ENCODE measurements around the gene EEF1A2.
"Not testable (repeated sequence)": the region's sequence is repeated elsewhere in the genome, so short reads cannot be mapped to it uniquely, and the experiment has no call there.

The EEF1A2 gene

GRCh38 chr20:63484236-63484635 is 14.6 kb downstream of the EEF1A2 start:
- DNase-seq: no peak

DNA sequence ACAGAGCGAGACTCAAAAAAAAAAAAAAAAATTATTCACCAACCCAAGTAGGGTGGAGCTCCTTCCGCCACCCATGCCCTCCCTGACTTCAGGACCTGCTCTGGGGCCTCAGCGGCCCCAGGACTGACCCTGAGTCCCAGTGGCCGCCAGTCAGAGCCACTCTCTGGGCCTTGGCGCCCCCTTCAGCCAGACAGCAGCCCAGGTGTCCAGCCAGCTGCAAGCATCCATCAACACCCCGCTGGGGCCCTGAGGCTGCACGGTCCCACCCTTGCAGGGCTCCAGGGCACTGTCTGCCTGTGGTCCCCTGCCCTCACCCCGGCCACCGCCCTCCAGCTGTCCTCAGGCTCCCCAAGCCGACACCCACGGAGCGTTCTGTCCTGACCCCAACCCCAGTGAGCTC is 15.0 kb downstream of the EEF1A2 start:
- DNase-seq: no peak

- DNase-seq: no peak
Observed at GRCh38 chr20:63482021-63482587, 16.8 kb downstream of the EEF1A2 start.

DNA sequence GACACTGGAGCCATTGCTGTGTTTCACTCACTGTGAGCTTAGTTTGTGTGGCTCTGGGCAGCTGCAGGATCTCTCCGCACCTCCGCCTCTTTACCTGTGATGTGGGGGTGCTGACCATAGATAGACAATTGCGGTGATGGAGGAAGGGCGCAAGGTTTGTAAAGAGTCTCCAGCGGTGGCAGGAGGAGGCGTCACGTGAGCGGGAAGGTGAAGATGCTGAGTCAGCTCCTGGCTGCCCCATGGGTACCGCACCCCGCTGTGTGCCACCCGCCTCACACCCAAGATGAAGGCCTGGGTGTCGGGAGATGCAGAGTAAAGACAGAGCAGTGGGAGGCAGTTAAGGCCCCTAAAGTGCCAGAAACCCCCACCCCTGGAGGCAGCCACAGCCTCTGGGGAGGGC is 17.4 kb downstream of the EEF1A2 start:
- DNase-seq: no peak

GRCh38 chr20:63479695-63480419 is 19.0 kb downstream of the EEF1A2 start:
- DNase-seq: not testable (repeated sequence)

DNA sequence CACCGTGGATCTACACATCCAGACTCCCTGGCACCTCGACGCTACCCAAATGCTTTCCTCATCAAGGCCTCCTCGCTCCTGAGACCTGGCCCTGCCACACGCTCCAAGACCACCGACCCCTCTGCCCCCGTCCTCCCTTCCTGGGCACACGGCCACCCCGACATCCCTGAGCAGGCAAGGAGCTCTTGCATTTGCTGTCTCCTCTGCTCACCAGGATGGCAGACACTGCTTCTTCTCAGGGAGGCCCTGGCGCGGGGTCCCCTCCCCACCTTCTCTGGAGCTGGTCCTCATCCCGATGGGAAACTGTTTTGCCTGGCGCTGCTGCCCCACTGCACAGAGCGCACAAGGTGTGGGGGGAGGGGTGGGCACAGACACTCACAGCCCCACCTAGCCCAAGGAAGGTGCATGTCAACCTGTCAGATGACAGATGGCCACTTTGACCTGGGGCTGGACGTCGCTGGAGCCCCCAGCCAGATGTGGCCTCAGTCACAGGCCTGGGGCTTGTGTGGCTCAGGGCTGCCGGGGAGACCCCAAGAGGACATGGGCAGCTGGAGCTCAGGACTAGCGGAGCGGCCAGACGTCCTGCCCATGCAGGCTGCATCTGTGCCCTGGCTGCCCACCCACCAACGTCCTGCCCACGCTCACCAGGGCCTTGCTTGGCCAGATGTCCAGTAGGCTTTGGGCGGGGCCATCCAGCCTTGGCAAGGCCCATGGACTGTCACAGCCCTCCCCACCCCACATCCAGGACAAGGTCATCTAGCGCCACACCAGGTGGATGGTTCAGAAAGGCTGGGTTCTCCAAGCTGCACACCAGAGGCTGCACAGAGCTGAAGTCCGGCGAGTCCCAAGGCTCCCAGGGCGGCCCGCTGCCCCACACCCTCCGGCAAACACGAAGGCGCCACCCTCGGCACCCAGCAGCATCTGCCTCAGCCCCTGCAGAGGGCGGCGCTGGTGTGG is 20.3 kb downstream of the EEF1A2 start:
- DNase-seq: no peak

- no peak for DNase-seq
Observed at GRCh38 chr20:63477944-63478343, 20.9 kb downstream of the EEF1A2 start.

GRCh38 chr20:63477061-63477616 is 21.7 kb downstream of the EEF1A2 start:
- no peak for DNase-seq

DNA sequence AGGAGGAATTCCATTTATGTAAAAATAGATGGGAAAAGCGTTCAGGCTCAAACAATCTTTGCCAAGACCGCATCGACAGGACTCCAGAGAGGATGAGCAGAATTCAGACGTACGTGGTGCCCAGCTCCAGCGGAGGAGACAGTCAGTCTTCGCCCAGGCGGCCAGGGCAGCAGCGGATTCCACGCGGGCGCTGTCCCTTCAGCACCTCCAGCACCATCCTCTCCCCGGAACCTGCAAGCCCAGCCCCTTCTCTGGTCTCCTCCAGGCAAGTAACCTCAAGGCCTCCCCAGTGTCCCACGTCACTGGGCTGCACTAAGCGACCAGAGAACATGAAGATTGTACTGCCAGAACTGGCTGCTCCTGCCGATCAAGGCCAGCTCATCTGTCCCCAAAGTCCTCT is 23.7 kb downstream of the EEF1A2 start:
- DNase-seq: peak; percentile 10

DNA sequence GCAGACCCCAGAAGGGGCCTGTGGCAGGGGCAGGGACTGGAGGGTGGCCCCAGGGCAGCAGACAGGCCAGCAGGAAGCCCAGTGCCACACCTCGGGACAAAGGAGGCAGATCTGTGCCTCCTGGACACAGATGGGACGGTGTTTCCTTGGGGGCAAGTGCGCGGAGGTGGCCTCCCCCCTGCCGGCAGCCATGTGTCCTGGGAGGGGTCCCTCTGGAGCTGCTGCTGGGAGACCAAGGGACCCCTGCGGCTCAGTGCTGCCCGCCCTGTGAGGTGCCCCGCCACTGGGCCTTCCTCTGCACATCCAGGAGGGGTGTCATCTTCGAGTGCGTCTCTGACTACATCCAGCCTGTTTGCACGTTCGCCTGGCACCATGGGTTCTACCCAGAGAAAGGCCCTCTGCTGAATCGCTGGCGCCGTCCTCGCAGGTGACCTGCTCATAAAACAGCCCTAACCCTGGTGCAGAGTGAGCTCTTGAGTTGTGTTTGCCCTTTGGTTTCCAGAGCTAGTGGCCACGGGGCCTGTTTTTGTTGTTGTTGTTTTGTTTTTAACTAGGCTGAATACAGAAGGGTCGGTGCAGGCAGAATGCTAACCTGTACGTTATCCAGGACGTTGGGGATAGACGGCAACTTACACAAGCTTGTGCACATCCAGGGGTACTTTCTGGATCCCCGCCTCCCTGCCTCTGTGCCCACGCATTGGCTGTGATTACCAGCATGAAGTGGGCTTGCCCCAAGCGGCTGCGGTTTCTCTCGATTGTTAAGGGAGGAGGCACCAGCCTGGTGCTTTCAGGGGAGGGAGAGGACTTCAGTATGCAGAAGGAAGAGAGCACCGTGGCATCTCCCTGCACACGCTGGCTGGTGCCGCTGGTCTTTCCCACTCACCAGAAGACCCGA is 25.1 kb downstream of the EEF1A2 start:
- DNase-seq: no peak

GRCh38 chr20:63472862-63473390 is 26.0 kb downstream of the EEF1A2 start:
- DNase-seq: no peak

- DNase-seq: no peak
Observed at GRCh38 chr20:63471981-63472831, 26.7 kb downstream of the EEF1A2 start, which contains the start of gene KCNQ2. KCNQ2 (minus strand) TSS chr20:63472655; CDS start chr20:63472463, 192 bp downstream.

DNA sequence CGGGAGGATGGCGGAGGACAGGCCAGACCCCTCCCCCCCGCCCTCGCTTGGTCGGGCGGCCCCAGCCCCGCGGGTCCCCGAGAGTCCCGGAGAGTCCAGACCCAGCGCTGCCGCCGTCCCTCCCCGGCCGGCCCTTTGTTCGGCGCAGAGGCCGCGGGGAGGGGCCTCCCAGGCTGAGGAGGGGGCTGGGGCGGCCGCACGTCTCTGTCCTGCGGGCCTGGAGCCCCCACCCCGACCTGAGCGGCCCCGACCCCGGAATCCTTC is 27.2 kb downstream of the EEF1A2 start:
- no peak for DNase-seq

DNA sequence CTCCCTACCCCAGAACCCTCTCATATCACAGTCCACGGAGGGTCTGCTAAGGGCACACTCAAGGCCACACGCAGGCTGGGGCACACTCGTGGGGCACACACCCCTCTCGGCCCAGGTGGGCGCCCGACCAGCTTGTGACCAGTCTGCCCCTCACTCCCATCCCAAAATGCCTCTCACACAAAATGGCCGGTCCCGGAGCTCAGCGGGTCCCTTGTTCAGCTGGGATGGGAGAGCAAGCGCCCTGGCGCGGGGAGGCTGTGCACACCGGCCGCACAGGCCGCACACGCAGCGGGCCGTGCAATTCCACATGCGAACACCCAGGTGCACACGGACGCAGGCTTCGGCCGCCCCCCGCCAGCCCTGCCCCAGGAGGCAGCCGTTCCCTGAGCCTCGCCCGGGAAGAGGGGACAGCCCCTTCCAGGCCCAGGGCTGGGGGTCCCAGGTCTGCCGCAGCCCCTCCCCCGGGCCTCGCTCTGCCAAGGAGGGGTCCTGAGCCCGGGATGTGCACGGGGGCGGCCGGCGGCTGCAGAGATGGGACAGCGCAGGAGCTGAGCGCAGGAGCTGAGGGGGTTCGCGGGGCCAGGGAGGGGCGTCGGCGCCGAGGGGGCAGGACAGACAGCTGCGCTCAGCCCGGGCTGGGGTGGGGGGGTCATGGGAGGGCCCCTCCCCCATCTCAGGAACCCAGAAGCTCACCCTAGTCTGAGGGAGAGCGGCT is 27.7 kb downstream of the EEF1A2 start:
- no peak for DNase-seq

- DNase-seq: no peak
Observed at GRCh38 chr20:63470410-63470809, 28.5 kb downstream of the EEF1A2 start.

GRCh38 chr20:63469713-63470101 is 29.2 kb downstream of the EEF1A2 start:
- no peak for DNase-seq

DNA sequence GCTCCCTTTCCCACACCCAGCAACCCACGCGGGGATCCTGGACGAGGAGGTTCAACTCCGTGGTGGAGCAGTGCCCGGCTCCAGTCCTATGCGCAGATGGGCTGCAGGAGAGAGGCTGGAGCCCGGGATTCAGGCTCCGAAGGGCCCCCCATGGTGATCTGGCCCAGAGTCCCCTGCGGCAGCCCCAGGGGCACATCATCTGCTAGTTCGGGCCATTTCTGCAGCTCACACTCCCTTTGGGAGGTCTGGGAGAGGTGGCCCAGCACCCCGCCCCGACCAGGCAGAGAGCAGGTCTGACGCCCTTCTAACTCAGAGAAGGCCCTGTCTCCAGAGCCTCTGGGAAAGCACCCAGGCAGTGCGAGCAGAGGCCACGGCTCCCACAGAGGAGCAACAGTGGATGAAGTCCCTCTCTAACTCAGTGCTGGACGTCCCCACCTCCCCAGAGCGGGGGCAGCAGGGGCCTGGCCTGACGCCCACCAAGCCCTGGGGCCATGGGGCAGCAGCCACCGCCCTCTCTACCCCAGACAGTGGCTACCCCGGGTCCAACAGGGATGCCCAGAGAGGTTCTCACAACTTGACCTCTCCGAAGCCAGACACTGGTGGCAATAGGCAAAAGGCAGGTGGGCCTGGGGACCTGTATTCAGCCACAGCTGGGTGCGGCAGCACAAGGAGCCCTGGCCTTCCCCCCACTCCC is 29.7 kb downstream of the EEF1A2 start:
- no peak for DNase-seq

- no peak for DNase-seq
Observed at GRCh38 chr20:63468421-63468820, 30.5 kb downstream of the EEF1A2 start.

DNA sequence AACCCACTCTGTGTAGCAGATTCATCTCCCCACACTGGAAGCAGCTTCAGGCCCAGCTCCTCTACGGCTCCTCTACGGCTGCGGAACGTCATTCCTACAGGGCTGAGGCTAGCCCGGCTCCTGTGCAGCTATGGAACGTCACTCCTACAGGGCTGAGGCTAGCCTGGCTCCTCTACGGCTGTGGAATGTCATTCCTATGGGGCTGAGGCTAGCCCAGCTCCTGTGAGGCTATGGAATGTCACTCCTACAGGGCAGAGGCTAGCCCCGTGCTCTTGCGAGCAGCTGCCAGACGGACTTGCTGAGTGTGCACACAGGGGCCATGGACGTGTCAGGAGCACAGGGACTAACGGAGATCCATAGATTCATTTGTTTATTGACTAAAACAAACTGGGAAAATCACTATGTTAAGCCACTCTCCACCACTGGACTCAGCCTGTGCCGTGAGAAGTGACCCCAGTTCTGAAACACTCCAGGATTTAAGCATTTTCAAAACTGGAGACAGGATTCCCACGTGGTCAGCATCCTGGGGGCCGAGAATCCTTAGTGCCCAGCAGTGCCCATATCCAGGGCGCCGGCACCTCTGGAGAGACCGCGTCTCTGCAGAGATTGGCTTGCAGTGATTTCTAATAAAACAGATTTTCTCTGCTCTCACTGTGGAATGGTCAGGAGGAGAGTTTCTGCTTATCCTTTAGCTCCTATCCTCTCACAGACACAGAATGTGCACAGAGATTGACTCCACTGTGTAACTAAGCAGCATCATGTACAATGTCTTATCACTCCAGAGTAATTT is 31.4 kb downstream of the EEF1A2 start:
- DNase-seq: no peak
